HG02938 (cell line): ENCODE data around the gene NEUROG3.

Source experiments
- ATAC-seq: cut with Tn5 transposase; IDR thresholded peaks from one replicate; pipeline ENCODE4 v1.9.1; 2021; ENCODE audit warnings: mild to moderate bottlenecking, moderate library complexity; ENCODE audit not compliant: unreplicated experiment

The NEUROG3 gene

GRCh38 chr10:69573056-69573806 lies at the start of gene NEUROG3:
NEUROG3 (minus strand) TSS chr10:69573422; CDS start chr10:69573043, 379 bp downstream.
- ATAC-seq, result no peak

- no peak for ATAC-seq
Measured at GRCh38 chr10:69620625-69621024, 47.4 kb upstream of the NEUROG3 start.

GRCh38 chr10:69619626-69620025 lies 46.4 kb upstream of the NEUROG3 start:
- ATAC-seq, result no peak

GRCh38 chr10:69618746-69619145 lies 45.5 kb upstream of the NEUROG3 start:
- no peak for ATAC-seq

- no peak for ATAC-seq
Measured at GRCh38 chr10:69616358-69616757, 43.1 kb upstream of the NEUROG3 start.

GRCh38 chr10:69614130-69614529 lies 40.9 kb upstream of the NEUROG3 start:
- no peak for ATAC-seq

- no peak for ATAC-seq
Measured at GRCh38 chr10:69612760-69613159, 39.5 kb upstream of the NEUROG3 start.

- no peak for ATAC-seq
Measured at GRCh38 chr10:69609077-69609476, 35.9 kb upstream of the NEUROG3 start.

GRCh38 chr10:69600761-69601330 lies 27.6 kb upstream of the NEUROG3 start:
- no peak for ATAC-seq

GRCh38 chr10:69588358-69588757 lies 15.1 kb upstream of the NEUROG3 start:
- no peak for ATAC-seq

GRCh38 chr10:69584624-69585023 lies 11.4 kb upstream of the NEUROG3 start:
- no peak for ATAC-seq

- no peak for ATAC-seq
Measured at GRCh38 chr10:69583106-69583505, 9.9 kb upstream of the NEUROG3 start.

- ATAC-seq, result no peak
Measured at GRCh38 chr10:69580435-69580834, 7.2 kb upstream of the NEUROG3 start.

- ATAC-seq, result no peak
Measured at GRCh38 chr10:69579464-69580060, 6.3 kb upstream of the NEUROG3 start.

GRCh38 chr10:69578508-69578991 lies 5.3 kb upstream of the NEUROG3 start:
- ATAC-seq, result no peak

GRCh38 chr10:69577268-69578232 lies 4.3 kb upstream of the NEUROG3 start:
- ATAC-seq, result no peak

GRCh38 chr10:69576334-69577011 lies 3.3 kb upstream of the NEUROG3 start:
- no peak for ATAC-seq

GRCh38 chr10:69575164-69575722 lies 2.0 kb upstream of the NEUROG3 start:
- ATAC-seq, result no peak

GRCh38 chr10:69574571-69574978 lies 1.4 kb upstream of the NEUROG3 start:
- ATAC-seq, result no peak
